IPS DF 6.9 (cell line): ENCODE measurements around the gene OR10S1.

Experiments
- DNase-seq: peaks from one replicate; pipeline ENCODE4 v3.0.0-alpha.2; 2013; ENCODE audit warnings: low read depth, low spot score
- H3K27ac ChIP-seq: one replicate; pipeline ENCODE4 v1.5.1; 2013; ENCODE audit warnings: low read length, control low read depth
- H3K27me3 ChIP-seq: 2 replicates; pipeline ENCODE4 v1.6.1; 2013; ENCODE audit warnings: mild to moderate bottlenecking, low read length; ENCODE audit not compliant: control insufficient read depth, insufficient read depth
- H3K36me3 ChIP-seq: 2 replicates; pipeline ENCODE4 v1.6.1; 2013; ENCODE audit warnings: low read length; ENCODE audit not compliant: control insufficient read depth, insufficient read depth
- H3K4me1 ChIP-seq: 2 replicates; pipeline ENCODE4 v1.6.1; 2013; ENCODE audit warnings: low read length; ENCODE audit not compliant: control insufficient read depth, insufficient read depth
- H3K4me3 ChIP-seq: 2 replicates; pipeline ENCODE4 v1.5.1; 2013; ENCODE audit warnings: mild to moderate bottlenecking, low read length
- H3K9me3 ChIP-seq: 2 replicates; pipeline ENCODE4 v1.6.1; 2013; ENCODE audit warnings: low read length, inconsistent platforms; ENCODE audit not compliant: control insufficient read depth, insufficient read depth
- WGBS: extraction: QIAGEN DNeasy Blood & Tissue Kit; methylation state at CpG from one replicate; pipeline ENCODE4 v1.1.7; 2013; ENCODE audit warnings: mixed read lengths, missing lambda C conversion rate; ENCODE audit not compliant: insufficient read length, insufficient coverage; 5-methylcytosine and 5-hydroxymethylcytosine counted together

Gene OR10S1

DNA sequence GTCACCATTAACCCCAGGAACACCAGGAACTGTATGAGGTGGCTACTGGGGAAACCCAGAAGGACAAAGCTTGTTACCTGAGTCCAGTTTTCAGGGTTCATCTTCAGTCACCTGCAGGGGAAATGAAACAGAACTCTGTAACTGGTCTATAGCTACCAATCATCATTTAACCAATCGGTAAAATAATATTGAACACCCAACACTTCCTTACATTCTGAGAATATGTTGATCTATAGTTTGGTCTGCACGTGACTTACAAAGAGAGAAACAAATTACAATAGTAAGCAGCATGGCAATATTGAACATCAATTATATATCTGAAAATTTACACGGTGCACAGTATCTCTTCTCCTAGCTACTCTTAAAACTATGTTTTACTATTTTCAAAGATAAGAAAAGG, 33.8 kb downstream of the OR10S1 start, which contains the start of gene OR6T1:
Gene OR6T1 (minus strand): TSS at position 101 of the 400 bp plus-strand sequence. CDS start 0 bp downstream, at position 101.
- Histone ChIP-seq H3K9me3 (no peaks in the 10 kb centered on the region), H3K36me3 (no peaks in the 10 kb centered on the region), H3K4me3 (no peak within 1 kb of the TSS), H3K27ac (no peak within 1 kb of the TSS), H3K4me1 (no peaks in the 10 kb centered on the region), H3K27me3 (no peaks in the 10 kb centered on the region)
- no peak for DNase-seq
- no CpG with 5 or more reads among the region's 3 CpGs for WGBS

DNA sequence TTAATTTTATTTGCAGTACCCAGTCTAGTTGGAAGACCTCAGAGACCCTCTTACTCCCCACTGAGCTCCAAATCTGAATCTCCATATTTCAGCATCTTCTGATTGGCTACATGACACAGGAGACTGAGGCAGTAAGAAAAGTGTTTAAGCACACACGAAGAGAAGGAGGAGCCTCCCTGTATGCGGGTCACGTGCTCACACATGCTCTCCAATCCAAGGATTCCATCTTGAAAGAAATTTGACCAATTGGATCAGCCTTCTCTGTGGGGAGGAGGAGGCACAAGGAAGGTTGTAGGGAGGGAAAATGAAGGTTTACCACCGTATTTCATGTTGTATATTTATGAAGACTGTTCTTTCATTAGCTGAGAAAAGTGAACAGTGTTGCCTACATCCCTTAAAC, 35.2 kb downstream of the OR10S1 start:
- no peak overlapping the region for H3K4me3 ChIP-seq
- no peaks in the 10 kb centered on the region for H3K27me3 ChIP-seq
- no peak for DNase-seq
- no peaks in the 10 kb centered on the region for H3K36me3 ChIP-seq
- H3K9me3 ChIP-seq: no peaks in the 10 kb centered on the region
- no peak overlapping the region for H3K27ac ChIP-seq
- no CpG with 5 or more reads among the region's 4 CpGs for WGBS
- no peaks in the 10 kb centered on the region for H3K4me1 ChIP-seq

DNA sequence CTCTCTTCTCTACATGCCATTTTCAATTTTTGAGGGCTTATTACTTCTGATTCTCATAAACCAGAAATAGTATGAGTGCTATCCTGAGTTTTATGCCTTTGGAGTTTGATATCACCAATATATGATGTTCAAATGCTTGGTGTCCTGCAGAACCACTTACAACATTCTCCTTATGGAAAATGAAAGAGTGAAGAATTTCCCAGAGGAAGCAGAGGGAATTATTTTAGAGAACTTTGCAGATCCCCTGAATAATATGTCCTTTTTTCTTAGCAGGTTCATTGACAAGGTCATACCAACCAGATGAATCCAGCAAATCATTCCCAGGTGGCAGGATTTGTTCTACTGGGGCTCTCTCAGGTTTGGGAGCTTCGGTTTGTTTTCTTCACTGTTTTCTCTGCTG, 38.3 kb downstream of the OR10S1 start, which contains the start of gene OR4D5:
Gene OR4D5 (plus strand): TSS at position 301 of the 400 bp plus-strand sequence. CDS start 0 bp downstream, at position 301.
- Histone ChIP-seq H3K9me3 (no peaks in the 10 kb centered on the region), H3K4me3 (no peak within 1 kb of the TSS), H3K36me3 (no peaks in the 10 kb centered on the region), H3K27ac (no peak within 1 kb of the TSS), H3K27me3 (no peaks in the 10 kb centered on the region), H3K4me1 (no peaks in the 10 kb centered on the region)
- WGBS: no CpG with 5 or more reads among the region's 1 CpG
- DNase-seq: no peak
